HCT116 (cell line): ENCODE measurements around the gene RUFY4. TPM values are rescaled to one million over a fixed set of nuclear protein-coding genes. Genes with fewer than 3 reads are reported as not detected.

Source experiments
- ATAC-seq: fragments of 200-7000 bp; cut with Tn5 transposase; 2 replicates; pipeline ENCODE4 v1.9.1; 2020; ENCODE audit warnings: mild to moderate bottlenecking, moderate library complexity
- BruUV-seq: library from RNA; stranded (reverse); fragments of 400-500 nt; replicated peaks from 2 replicates; lab custom pipeline; 2021; lab: Mats Ljungman, UMichigan
- CTCF ChIA-PET: fragments of 300-600 bp; sonication (Branson Sonifier 250); formaldehyde crosslinking; loops from one replicate; lab custom pipeline; 2021; ENCODE audit warnings: antibody characterized with exemption; lab: Charles Lee
- POLR2A ChIA-PET: fragments of 300-600, 350-600 bp; sonication (Branson Sonifier 250); formaldehyde crosslinking; loops from one replicate; lab custom pipeline; 2021; ENCODE audit warnings: antibody characterized with exemption; lab: Charles Lee
- RAD21 ChIA-PET, 2 experiments: fragments of 300-600 bp; sonication (Branson Sonifier 250); formaldehyde crosslinking; loops; one replicate each; lab custom pipeline; 2023; ENCODE audit warnings: low total read pairs in 2 of 2; ENCODE audit not compliant: uncharacterized antibody in 2 of 2, unreplicated experiment in 2 of 2, low non-redundant PET in 1 of 2; lab: Charles Lee
- DNase-seq: peaks from one replicate; pipeline ENCODE4 v3.0.0-alpha.2; 2010; ENCODE audit warnings: low read depth, low spot score
- H2AFZ ChIP-seq: fragments of 200-600 bp; shearing (Covaris generic), sonication (generic); 2 replicates; pipeline ENCODE4 v1.6.1; 2017; ENCODE audit warnings: low read depth, mixed run types, mixed read lengths, antibody characterized with exemption, low read length; ENCODE audit not compliant: poor library complexity, severe bottlenecking
- H3K27ac ChIP-seq: 2 replicates; pipeline ENCODE4 v1.5.1; 2012; ENCODE audit warnings: low read depth, low read length
- H3K27me3 ChIP-seq: fragments of 200-600 bp; sonication (generic); 2 replicates; pipeline ENCODE4 v1.6.1; 2016; ENCODE audit warnings: mixed run types, low read length, mixed read lengths; ENCODE audit not compliant: insufficient read depth
- H3K36me3 ChIP-seq, 2 experiments: fragments of 200-500 bp in 1 of 2; fragments of 200-600 bp in 1 of 2; sonication (Bioruptor generic) in 1 of 2; sonication (generic) in 1 of 2; 2 replicates each; pipeline versions ENCODE4 v1.5.1 to v1.6.1; 2014 to 2016; ENCODE audit warnings: low read length in 2 of 2, inconsistent platforms in 1 of 2, mixed read lengths in 1 of 2, mixed run types in 1 of 2; ENCODE audit not compliant: insufficient read depth in 2 of 2, control insufficient read depth in 1 of 2
- H3K4me1 ChIP-seq, 2 experiments: fragments of 200-600 bp in 1 of 2; sonication (generic) in 1 of 2; 2 replicates each; pipeline versions ENCODE4 v1.5.1 to v1.6.1; 2012 to 2017; ENCODE audit warnings: low read length in 2 of 2, inconsistent platforms in 1 of 2, mild to moderate bottlenecking in 1 of 2, mixed read lengths in 1 of 2, mixed run types in 1 of 2, moderate library complexity in 1 of 2; ENCODE audit not compliant: insufficient read depth in 2 of 2, control insufficient read depth in 1 of 2
- H3K4me2 ChIP-seq: fragments of 200-600 bp; sonication (generic); 2 replicates; pipeline ENCODE4 v1.6.1; 2017; ENCODE audit warnings: mixed run types, low read length, mixed read lengths
- H3K4me3 ChIP-seq, 2 experiments: fragments of 200-600 bp in 1 of 2; sonication (generic) in 1 of 2; replicated peaks in 1 of 2; 2 replicates each; pipeline ENCODE4 v1.5.1; 2011 to 2016; ENCODE audit warnings: low read length in 2 of 2, control low read depth in 1 of 2, low read depth in 1 of 2, mild to moderate bottlenecking in 1 of 2, mixed read lengths in 1 of 2, mixed run types in 1 of 2
- H3K79me2 ChIP-seq: fragments of 200-600 bp; sonication (generic); 2 replicates; pipeline ENCODE4 v1.6.1; 2017; ENCODE audit warnings: mild to moderate bottlenecking, mixed run types, low read length, moderate library complexity, mixed read lengths; ENCODE audit not compliant: insufficient read depth
- H3K9ac ChIP-seq: fragments of 200-600 bp; sonication (generic); 2 replicates; pipeline ENCODE4 v1.6.1; 2016; ENCODE audit warnings: low read length, mixed read lengths
- H3K9me2 ChIP-seq: fragments of 200-600 bp; sonication (generic), shearing (Covaris generic); 2 replicates; pipeline ENCODE4 v1.6.1; 2017; ENCODE audit warnings: mixed run types, mild to moderate bottlenecking, moderate library complexity; ENCODE audit not compliant: insufficient read depth
- H3K9me3 ChIP-seq, 2 experiments: fragments of 200-500 bp in 1 of 2; fragments of 200-600 bp in 1 of 2; sonication (Bioruptor generic) in 1 of 2; sonication (generic) in 1 of 2; 2 replicates each; pipeline ENCODE4 v1.6.1; 2014 to 2017; ENCODE audit warnings: low read length in 2 of 2, mixed read lengths in 2 of 2, inconsistent platforms in 1 of 2, low read depth in 1 of 2, mild to moderate bottlenecking in 1 of 2, mixed run types in 1 of 2, moderate library complexity in 1 of 2; ENCODE audit not compliant: control insufficient read depth in 1 of 2, insufficient read depth in 1 of 2
- H4K20me1 ChIP-seq: fragments of 200-600 bp; sonication (generic), shearing (Covaris generic); 2 replicates; pipeline ENCODE4 v1.6.1; 2017; ENCODE audit warnings: mixed run types, mild to moderate bottlenecking, moderate library complexity; ENCODE audit not compliant: insufficient read depth
- CBX3 ChIP-seq: IDR thresholded peaks from 2 replicates; pipeline ENCODE4 v1.6.1; 2012; ENCODE audit warnings: low read depth
- CTCF ChIP-seq, 3 experiments: fragments of 200-600 bp in 1 of 3; sonication (generic) in 1 of 3; IDR thresholded peaks in 2 of 3; conservative IDR thresholded peaks in 1 of 3; 2 replicates each; pipeline ENCODE4 v1.5.1; 2012 to 2017; ENCODE audit warnings: low read depth in 2 of 3, low read length in 2 of 3, antibody characterized with exemption in 1 of 3, borderline replicate concordance in 1 of 3, control low read depth in 1 of 3, mild to moderate bottlenecking in 1 of 3, mixed read lengths in 1 of 3, mixed run types in 1 of 3, moderate library complexity in 1 of 3; ENCODE audit not compliant: insufficient read depth in 1 of 3
- EGR1 ChIP-seq: IDR thresholded peaks from 2 replicates; pipeline ENCODE4 v1.6.1; 2012; ENCODE audit warnings: low read depth
- EZH2 ChIP-seq: fragments of 200-600 bp; sonication (generic); IDR thresholded peaks from 2 replicates; pipeline ENCODE4 v1.6.1; 2017; ENCODE audit warnings: antibody characterized with exemption, mixed run types
- POLR2A ChIP-seq: IDR thresholded peaks from 2 replicates; pipeline ENCODE4 v1.7.0; 2011; ENCODE audit warnings: borderline replicate concordance; ENCODE audit not compliant: insufficient read depth, insufficient read length; ENCODE audit errors: extremely low read depth
- POLR2AphosphoS5 ChIP-seq: IDR thresholded peaks from 2 replicates; pipeline ENCODE4 v1.6.1; 2011; ENCODE audit warnings: mild to moderate bottlenecking, low read depth, low read length, moderate library complexity
- SIN3A ChIP-seq: IDR thresholded peaks from 2 replicates; pipeline ENCODE4 v1.6.1; 2012; ENCODE audit warnings: low read depth
- ZBTB33 ChIP-seq: IDR thresholded peaks from 2 replicates; pipeline ENCODE4 v1.6.1; 2011; ENCODE audit warnings: mild to moderate bottlenecking, low read length, moderate library complexity; ENCODE audit not compliant: insufficient replicate concordance; ENCODE audit errors: extremely low read depth
- ZFX ChIP-seq: fragments of 450-650 bp; IDR thresholded peaks from 2 replicates; pipeline ENCODE4 v1.6.1; 2017
- ZNF274 ChIP-seq: fragments of 200-500 bp; sonication (Bioruptor generic); IDR thresholded peaks from 2 replicates; pipeline ENCODE4 v1.6.1; 2014; ENCODE audit warnings: mild to moderate bottlenecking, low read depth, low read length, inconsistent platforms
- intact Hi-C: fragments of 100-400 bp; cut with micrococcal nuclease; formaldehyde crosslinking; loops from 2 replicates; pipeline ENCODE4 v1.10.0; 2022
- total RNA-seq: library from RNA; stranded (reverse); gene quantifications from one replicate; pipeline ENCODE4 v1.2.1, GENCODE V29; 2021; ENCODE audit not compliant: unreplicated experiment
- TF ChIP-seq, protein P1 (sequence below): IDR thresholded peaks from 2 replicates; pipeline ENCODE4 v1.6.1; 2012

Gene RUFY4
- total RNA-seq, 1 experiment from 2014 or later = 0.27 TPM

- Histone ChIP-seq H3K36me3 (no peaks in the 10 kb centered on the region), H3K9me2 (no peaks in the 10 kb centered on the region), H3K9ac (no peak overlapping the region), H3K4me1 (no peaks in the 10 kb centered on the region), H3K79me2 (no peaks in the 10 kb centered on the region), H3K4me2 (no peak overlapping the region), H4K20me1 (no peaks in the 10 kb centered on the region), H3K27me3 (peaks cover 35% of the 10 kb centered on the region), H3K4me3 (no peak overlapping the region), H2AFZ (no peak overlapping the region), H3K27ac (no peak overlapping the region), H3K9me3 (peaks cover 0 to 5% of the 10 kb centered on the region in 2 experiments; a peak in 2 of 4 replicates)
- ATAC-seq (no peak), DNase-seq (no peak)
- ChIA-PET RAD21 (no interaction called here), CTCF (no interaction called here), POLR2A (no interaction called here)
- BruUV-seq = no TSS peak
- intact Hi-C loops = no loop called here
- TF ChIP-seq, protein P1, sequence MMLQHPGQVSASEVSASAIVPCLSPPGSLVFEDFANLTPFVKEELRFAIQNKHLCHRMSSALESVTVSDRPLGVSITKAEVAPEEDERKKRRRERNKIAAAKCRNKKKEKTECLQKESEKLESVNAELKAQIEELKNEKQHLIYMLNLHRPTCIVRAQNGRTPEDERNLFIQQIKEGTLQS = no peak
- TF ChIP-seq POLR2AphosphoS5 (no peak), POLR2A (no peak)
Observed at GRCh38 chr2:218041302-218042168, 27.5 kb upstream of the RUFY4 start.

GRCh38 chr2:218043100-218043499 lies 26.0 kb upstream of the RUFY4 start:
- ATAC-seq (no peak), DNase-seq (no peak)
- no TSS peak for BruUV-seq
- RAD21 ChIA-PET = no interaction called here
- H3K9me2 ChIP-seq = no peaks in the 10 kb centered on the region
- peaks cover 24% of the 10 kb centered on the region for H3K27me3 ChIP-seq
- H3K79me2 ChIP-seq = no peaks in the 10 kb centered on the region
- no peak overlapping the region for H3K4me3 ChIP-seq
- H4K20me1 ChIP-seq = no peaks in the 10 kb centered on the region
- H3K9ac ChIP-seq = no peak overlapping the region
- no peak overlapping the region for H3K27ac ChIP-seq
- H3K9me3 ChIP-seq = peaks cover 0 to 5% of the 10 kb centered on the region in 2 experiments; a peak in 2 of 4 replicates
- CTCF ChIA-PET = interaction anchor here (0.7 kb wide), 1 partner anchor 49 kb away, joined by 3 read pairs; no protein-coding TSS in a partner anchor
- H3K36me3 ChIP-seq = no peaks in the 10 kb centered on the region
- intact Hi-C loops = no loop called here
- no peak overlapping the region for H2AFZ ChIP-seq
- H3K4me2 ChIP-seq = no peak overlapping the region
- POLR2A ChIA-PET = interaction anchor here (1.0 kb wide), 1 partner anchor 26 kb away, joined by 3 read pairs; the partner anchor contains the start of gene RUFY4
- H3K4me1 ChIP-seq = no peaks in the 10 kb centered on the region
- TF ChIP-seq ZNF274 (no peak), EGR1 (no peak), EZH2 (no peak), CBX3 (no peak), CTCF (IDR thresholded peaks at IDR 0.05 in 2 of 3, conservative IDR thresholded peaks at IDR 0.05 in 1 of 3; ENCODE audit: borderline replicate concordance in 1 of 3, insufficient read depth in 1 of 3, low read depth in 2 of 3, low read length in 2 of 3) (no peak), ZFX (no peak), ZBTB33 (no peak), SIN3A (no peak)
